ENCODE measurements around the gene FAM151A. TPM values are rescaled to one million over a fixed set of nuclear protein-coding genes. Genes with fewer than 3 reads are reported as not detected.

The FAM151A gene
- polyA plus RNA-seq, 1 donor (not counting 4 experiments of a cell fraction or from before 2014, with no cell fraction given): 0.07 TPM

GRCh38 chr1:54614563-54614962 is 8.8 kb downstream of the FAM151A start:
- H3K36me3 ChIP-seq (ENCODE audit: control insufficient read depth in 2 of 2, extremely low read depth in 1 of 2, insufficient read depth in 2 of 2, low read length in 2 of 2): no peaks in the 10 kb centered on the region
- dilution Hi-C loops (cut with MboI; ENCODE audit: extremely low pct_ligation_motif_present, low sequenced_read_pairs): no loop called here
- FAIRE-seq: no peak

GRCh38 chr1:54614024-54614423 is 9.3 kb downstream of the FAM151A start:
- Histone ChIP-seq H3K36me3 (ENCODE audit: control insufficient read depth in 2 of 2, extremely low read depth in 1 of 2, insufficient read depth in 2 of 2, low read length in 2 of 2) (no peaks in the 10 kb centered on the region), H4K20me1 (ENCODE audit: control insufficient read depth, extremely low read depth, insufficient read depth, low read length) (no peaks in the 10 kb centered on the region), H3K9me3 (ENCODE audit: control insufficient read depth, low read depth, low read length) (no peaks in the 10 kb centered on the region), H3K27ac (ENCODE audit: control insufficient read depth, insufficient read depth, low read length) (no peak overlapping the region), H2AFZ (ENCODE audit: control insufficient read depth, low read length) (no peak overlapping the region), H3K4me2 (ENCODE audit: control insufficient read depth, extremely low read depth, insufficient read depth, low read depth, low read length) (no peak overlapping the region), H3K4me1 (ENCODE audit: control insufficient read depth, extremely low read depth, insufficient read depth, low read length) (peaks cover 15% of the 10 kb centered on the region), H3K27me3 (ENCODE audit: control insufficient read depth, extremely low read depth, insufficient read depth, low read length) (no peaks in the 10 kb centered on the region), H3K79me2 (ENCODE audit: control insufficient read depth, insufficient read depth, low read length) (no peaks in the 10 kb centered on the region), H3K4me3 (ENCODE audit: control insufficient read depth in 2 of 3, extremely low read depth in 1 of 3, insufficient read depth in 2 of 3, low read depth in 1 of 3, low read length in 3 of 3) (no peak overlapping the region), H3K9ac (ENCODE audit: control insufficient read depth, extremely low read depth, insufficient read depth, low read length) (no peak overlapping the region), H3K9me1 (ENCODE audit: control insufficient read depth, extremely low read depth, insufficient read depth, low read length) (peaks cover 2% of the 10 kb centered on the region)
- FAIRE-seq (no peak), DNase-seq (ENCODE audit: low read depth, low spot score) (no peak)
- no peak for TF ChIP-seq EZH2 (IDR thresholded peaks at IDR 0.05; ENCODE audit: low read length)
- TF ChIP-seq CTCF (optimal IDR thresholded peaks at IDR 0.05 in 1 of 3, IDR thresholded peaks at IDR 0.05 in 1 of 3, conservative IDR thresholded peaks at IDR 0.05 in 1 of 3; ENCODE audit: extremely low read depth in 1 of 3, insufficient read depth in 2 of 3, low read length in 3 of 3): no peak
- dilution Hi-C loops (cut with MboI; ENCODE audit: extremely low pct_ligation_motif_present, low sequenced_read_pairs): no loop called here

More at GRCh38 chr1:54614563-54614962, 8.8 kb downstream of the FAM151A start:
- H3K79me2 ChIP-seq (ENCODE audit: control insufficient read depth, insufficient read depth, low read length): no peaks in the 10 kb centered on the region
- no peak overlapping the region for H3K27ac ChIP-seq (ENCODE audit: control insufficient read depth, insufficient read depth, low read length)
- peaks cover 4% of the 10 kb centered on the region for H3K27me3 ChIP-seq (ENCODE audit: control insufficient read depth, extremely low read depth, insufficient read depth, low read length)
- H3K9ac ChIP-seq (ENCODE audit: control insufficient read depth, extremely low read depth, insufficient read depth, low read length): no peak overlapping the region
- H3K9me3 ChIP-seq (ENCODE audit: control insufficient read depth, low read depth, low read length): no peaks in the 10 kb centered on the region
- no peak for DNase-seq (ENCODE audit: low read depth, low spot score)
- peaks cover 15% of the 10 kb centered on the region for H3K4me1 ChIP-seq (ENCODE audit: control insufficient read depth, extremely low read depth, insufficient read depth, low read length)
- no peak overlapping the region for H3K4me2 ChIP-seq (ENCODE audit: control insufficient read depth, extremely low read depth, insufficient read depth, low read depth, low read length)
- H2AFZ ChIP-seq (ENCODE audit: control insufficient read depth, low read length): no peak overlapping the region
- H4K20me1 ChIP-seq (ENCODE audit: control insufficient read depth, extremely low read depth, insufficient read depth, low read length): no peaks in the 10 kb centered on the region
- peaks cover 2% of the 10 kb centered on the region for H3K9me1 ChIP-seq (ENCODE audit: control insufficient read depth, extremely low read depth, insufficient read depth, low read length)
- no peak overlapping the region for H3K4me3 ChIP-seq (ENCODE audit: control insufficient read depth in 2 of 3, extremely low read depth in 1 of 3, insufficient read depth in 2 of 3, low read depth in 1 of 3, low read length in 3 of 3)
- TF ChIP-seq CTCF (optimal IDR thresholded peaks at IDR 0.05 in 1 of 3, IDR thresholded peaks at IDR 0.05 in 1 of 3, conservative IDR thresholded peaks at IDR 0.05 in 1 of 3; ENCODE audit: extremely low read depth in 1 of 3, insufficient read depth in 2 of 3, low read length in 3 of 3) (no peak), EZH2 (IDR thresholded peaks at IDR 0.05; ENCODE audit: low read length) (no peak)

Data from keratinocyte (primary cell).